Measurements from ENCODE around the gene CYP1B1. TPM values are rescaled to one million over a fixed set of nuclear protein-coding genes. Genes with fewer than 3 reads are reported as not detected.
A peak's percentile ranks its signal among the peaks of the same experiment; 100 is the strongest.
"Not testable (repeated sequence)": the region's sequence is repeated elsewhere in the genome, so short reads cannot be mapped to it uniquely, and the experiment has no call there.

Gene CYP1B1
- 12.3 TPM for total RNA-seq

- DNase-seq (ENCODE audit: low spot score), result no peak
Measured at GRCh38 chr2:38075507-38076151, at the start of gene CYP1B1. Gene CYP1B1, minus strand, starts transcription at chr2:38076151. Its CDS starts 763 bp downstream, at chr2:38075388.

DNA sequence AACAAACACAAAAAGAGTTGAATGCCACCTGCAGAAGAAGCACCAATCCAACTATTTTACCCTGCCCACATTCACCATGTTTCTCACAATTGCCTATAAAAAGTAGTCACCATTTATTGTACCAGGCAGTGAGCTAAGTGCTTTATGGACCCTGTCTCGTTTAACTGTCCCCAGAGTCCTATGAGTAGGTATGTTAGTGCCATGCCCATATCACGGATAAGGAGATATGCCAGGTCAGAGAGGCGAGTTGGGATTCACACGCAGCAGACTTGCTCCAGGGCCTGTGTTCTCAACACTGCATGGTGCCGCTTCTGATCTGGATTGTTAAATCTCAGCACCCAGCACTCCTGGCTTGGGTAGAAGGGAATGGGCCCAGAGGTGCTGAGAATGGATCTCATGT lies 49.1 kb upstream of the CYP1B1 start:
- no peak for DNase-seq (ENCODE audit: low spot score)

GRCh38 chr2:38123911-38124310 lies 48.0 kb upstream of the CYP1B1 start:
- DNase-seq (ENCODE audit: low spot score), result no peak

- DNase-seq (ENCODE audit: low spot score), result no peak
Measured at GRCh38 chr2:38122344-38122743, 46.4 kb upstream of the CYP1B1 start.

DNA sequence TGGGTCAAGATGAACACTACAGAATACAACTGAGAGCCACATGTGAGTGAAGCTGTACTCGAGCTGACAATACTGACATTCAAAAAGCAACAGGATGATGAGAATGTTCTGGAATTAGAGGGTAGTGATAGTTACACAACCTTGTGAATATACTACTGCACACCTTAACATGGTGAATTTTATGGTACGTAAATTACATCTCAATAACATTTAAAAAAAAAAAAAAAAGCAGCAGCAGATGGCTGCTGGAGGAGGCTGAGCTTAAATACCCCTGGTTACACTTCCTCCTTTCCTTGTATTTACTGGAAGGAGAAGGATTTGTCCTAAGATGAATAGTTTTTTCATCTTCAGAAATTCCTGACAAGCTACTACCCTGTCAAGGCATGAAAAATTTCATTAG lies 45.5 kb upstream of the CYP1B1 start:
- DNase-seq (ENCODE audit: low spot score), result no peak

GRCh38 chr2:38120829-38121228 lies 44.9 kb upstream of the CYP1B1 start:
- no peak for DNase-seq (ENCODE audit: low spot score)

- no peak for DNase-seq (ENCODE audit: low spot score)
Measured at GRCh38 chr2:38120264-38120592, 44.3 kb upstream of the CYP1B1 start.

DNA sequence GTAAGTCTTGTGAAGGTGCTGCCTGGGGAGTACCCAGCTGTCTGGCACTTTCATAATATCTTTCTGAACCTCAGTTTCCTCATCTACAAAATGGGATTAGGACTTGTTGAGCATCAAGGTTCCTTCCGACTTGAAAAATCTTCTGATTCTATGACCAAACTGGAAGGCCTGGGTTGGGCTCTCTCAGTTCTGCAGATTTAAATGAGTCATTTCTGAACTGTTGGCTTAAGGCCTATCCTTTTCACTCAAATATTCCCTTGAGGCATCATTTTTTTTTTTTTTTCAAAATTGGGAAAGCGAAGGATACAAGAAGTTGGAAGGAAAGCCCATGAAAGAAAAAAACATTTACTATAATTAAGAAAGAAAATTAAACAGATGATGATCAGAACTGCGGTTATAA lies 40.8 kb upstream of the CYP1B1 start:
- DNase-seq (ENCODE audit: low spot score), result no peak

DNA sequence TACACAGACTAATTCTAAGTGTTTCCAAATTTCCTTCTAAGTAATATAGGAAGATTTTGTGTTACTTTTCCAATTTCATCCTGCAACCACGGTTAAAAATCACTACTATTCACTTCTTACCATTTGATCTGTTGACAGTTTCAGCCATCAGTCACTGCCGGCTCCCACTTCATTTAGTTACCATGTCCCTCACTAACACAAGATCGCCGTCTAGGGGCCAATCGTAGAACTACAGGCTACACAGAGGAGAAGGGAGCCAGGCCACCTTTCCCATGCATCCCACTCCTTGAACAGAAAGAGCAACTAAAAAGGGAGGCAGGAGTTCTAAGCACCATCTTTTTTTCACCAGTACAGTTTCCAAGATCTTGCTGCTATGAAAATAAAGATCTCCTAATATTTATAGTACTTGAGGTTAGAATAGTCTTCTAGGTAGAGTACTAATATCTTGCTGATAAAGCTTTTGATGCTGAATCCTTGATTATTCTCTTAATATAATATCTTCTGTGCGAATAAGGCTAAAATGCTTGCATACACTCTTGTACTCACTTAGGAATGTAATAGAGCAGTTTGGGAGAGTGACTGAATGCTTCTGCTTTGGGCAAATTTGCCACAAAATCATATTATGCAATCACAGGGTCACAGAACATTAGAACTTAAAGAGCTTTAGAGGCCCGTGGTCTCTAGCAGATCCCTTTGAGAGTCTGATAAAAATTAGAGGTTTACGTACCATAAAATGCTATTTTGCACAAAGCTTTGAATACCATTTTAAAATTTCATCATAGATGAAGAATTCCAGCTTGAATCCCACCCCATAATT lies 39.5 kb upstream of the CYP1B1 start:
- peak; percentile 82 for DNase-seq (ENCODE audit: low spot score)

DNA sequence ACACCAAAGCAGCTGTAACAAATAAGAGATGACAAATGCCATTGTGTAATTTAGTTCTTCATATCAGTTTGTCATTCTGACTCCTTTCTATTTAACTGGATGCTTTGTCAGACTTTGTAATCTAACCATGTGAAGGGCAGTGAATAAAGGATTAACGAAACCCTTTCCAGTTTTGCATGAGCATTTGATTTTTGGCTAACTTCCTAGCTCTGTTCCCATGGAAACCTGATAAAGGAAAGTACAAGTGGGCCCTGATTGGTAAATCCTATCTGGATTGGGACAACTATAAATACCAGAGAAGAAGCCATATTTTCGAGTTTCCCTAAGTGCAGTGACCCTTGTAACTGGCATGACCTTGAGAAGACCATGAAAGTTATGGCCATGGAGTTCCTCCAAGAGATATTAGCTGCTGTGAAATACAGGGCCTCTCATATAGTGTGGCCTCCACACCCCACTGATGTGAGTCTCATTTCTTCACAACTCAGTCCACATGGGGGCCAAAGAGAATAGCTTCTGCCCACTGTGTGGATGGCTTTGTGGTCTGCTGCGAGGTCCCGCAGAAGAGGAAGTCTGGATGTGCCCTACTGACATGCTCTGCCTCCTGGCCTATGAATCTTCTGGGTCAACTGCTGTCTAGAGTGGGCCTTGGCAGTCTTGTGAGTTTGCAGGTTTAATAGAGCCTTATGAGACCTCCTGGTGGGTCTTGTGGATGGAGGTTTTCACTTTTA lies 38.2 kb upstream of the CYP1B1 start:
- DNase-seq (ENCODE audit: low spot score), result no peak

GRCh38 chr2:38113051-38113450 lies 37.1 kb upstream of the CYP1B1 start:
- no peak for DNase-seq (ENCODE audit: low spot score)

DNA sequence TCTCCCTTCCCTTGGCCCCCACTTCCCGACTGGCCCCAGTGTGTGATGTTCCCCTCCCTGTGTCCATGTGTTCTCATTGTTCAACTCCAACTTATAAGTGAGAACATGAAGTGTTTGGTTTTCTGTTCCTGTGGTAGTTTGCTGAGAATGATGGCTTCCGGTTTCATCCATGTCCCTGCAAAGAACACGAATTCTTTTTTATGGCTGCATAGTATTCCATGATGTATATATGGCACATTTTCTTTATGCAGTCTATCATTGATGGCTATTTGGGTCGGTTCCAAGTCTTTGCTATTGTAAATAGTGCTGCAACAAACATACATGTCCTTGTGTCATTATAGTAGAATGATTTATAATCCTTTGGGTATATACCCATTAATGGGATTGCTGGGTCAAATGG lies 35.4 kb upstream of the CYP1B1 start:
- DNase-seq (ENCODE audit: low spot score), result not testable (repeated sequence)

GRCh38 chr2:38109732-38110181 lies 33.8 kb upstream of the CYP1B1 start:
- DNase-seq (ENCODE audit: low spot score), result no peak

GRCh38 chr2:38108907-38109731 lies 33.2 kb upstream of the CYP1B1 start:
- DNase-seq (ENCODE audit: low spot score), result no peak

GRCh38 chr2:38107738-38108410 lies 31.9 kb upstream of the CYP1B1 start:
- no peak for DNase-seq (ENCODE audit: low spot score)

DNA sequence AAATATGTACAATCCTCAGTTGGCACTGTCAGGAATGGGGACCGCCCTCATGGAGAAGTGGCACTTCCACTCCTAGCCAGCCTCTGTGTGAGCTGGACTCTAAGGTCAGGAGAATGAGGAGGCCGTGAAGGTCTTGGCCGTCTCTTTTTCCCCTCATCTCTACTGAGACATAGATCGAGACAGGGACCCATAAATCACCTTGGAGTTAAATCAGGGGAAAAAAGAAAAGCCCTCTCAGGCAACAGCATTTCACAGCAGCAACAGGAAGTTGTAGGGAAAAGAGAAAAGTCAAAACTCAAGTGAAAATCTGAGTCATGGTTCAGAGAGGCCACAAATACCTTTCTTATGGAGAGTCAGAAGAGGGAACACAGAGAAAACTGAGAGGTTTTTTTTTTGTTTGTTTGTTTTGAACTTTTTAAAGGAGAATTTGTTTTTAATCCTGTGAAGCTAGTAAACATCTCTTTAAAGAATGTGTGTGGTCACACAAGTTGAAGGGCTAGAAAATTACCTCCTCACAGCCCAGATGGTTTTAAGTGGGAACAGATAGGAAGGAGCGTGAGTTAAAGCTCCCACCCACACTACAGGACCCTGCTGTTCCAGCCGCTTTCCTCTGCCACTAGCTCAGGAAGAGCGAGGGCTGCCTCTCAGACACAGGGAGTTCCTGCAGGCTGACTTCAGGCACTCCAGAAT lies 30.6 kb upstream of the CYP1B1 start:
- DNase-seq (ENCODE audit: low spot score), result no peak

- no peak for DNase-seq (ENCODE audit: low spot score)
Measured at GRCh38 chr2:38105922-38106321, 30.0 kb upstream of the CYP1B1 start.

DNA sequence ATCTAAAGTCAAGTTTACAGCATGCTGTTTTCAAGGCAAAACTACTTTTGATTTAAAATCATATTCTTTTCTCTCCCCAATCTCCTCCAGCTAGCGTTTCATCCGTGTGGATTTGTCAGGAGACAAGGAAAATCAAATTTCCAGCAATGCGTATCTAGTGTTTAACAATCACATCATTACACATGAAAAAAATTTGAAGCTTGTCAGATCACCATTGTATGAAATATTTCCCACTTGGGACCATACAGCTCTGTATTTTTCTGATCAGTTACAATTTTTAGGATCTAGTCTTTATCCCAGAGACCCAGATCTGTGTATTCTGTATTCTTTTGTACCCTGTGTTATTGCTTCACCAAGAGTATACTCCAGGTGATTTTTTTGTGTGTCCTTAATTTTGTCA lies 28.6 kb upstream of the CYP1B1 start:
- no peak for DNase-seq (ENCODE audit: low spot score)

- DNase-seq (ENCODE audit: low spot score), result no peak
Measured at GRCh38 chr2:38100328-38100727, 24.4 kb upstream of the CYP1B1 start.
